SK-N-SH (cell line): ENCODE measurements around the gene SLC15A1. TPM values are rescaled to one million over a fixed set of nuclear protein-coding genes. Genes with fewer than 3 reads are reported as not detected.

Experiments
- CTCF ChIA-PET: fragments of 300-600, 350-600 bp; formaldehyde crosslinking; extraction: SDS; loops from one replicate; lab custom pipeline; 2021; lab: Yijun Ruan, JAX
- POLR2A ChIA-PET: fragments of 350-600 bp; sonication (Branson Sonifier 250); formaldehyde crosslinking; extraction: SDS; loops from one replicate; lab custom pipeline; 2020; ENCODE audit warnings: antibody characterized with exemption, inconsistent platforms; lab: Yijun Ruan, JAX
- DNase-seq: peaks from one replicate; pipeline ENCODE4 v3.0.0; 2012
- H2AFZ ChIP-seq: fragments of 200-600 bp; sonication (generic); 2 replicates; pipeline ENCODE4 v1.8.1; 2016; ENCODE audit warnings: antibody characterized with exemption, mild to moderate bottlenecking, low read depth
- H3F3A ChIP-seq: fragments of 200-600 bp; sonication (generic); replicated peaks from 2 replicates; pipeline ENCODE3; 2016; ENCODE audit warnings: antibody characterized with exemption, mild to moderate bottlenecking; ENCODE audit not compliant: insufficient read depth
- H3K27ac ChIP-seq, 2 experiments: fragments of 200-500 bp in 1 of 2; fragments of 200-600 bp in 1 of 2; sonication (Bioruptor generic) in 1 of 2; sonication (generic), shearing (Covaris generic) in 1 of 2; 2 replicates each; pipeline versions ENCODE4 v1.5.1 to v1.6.1; 2014 to 2016; ENCODE audit warnings: low read depth in 2 of 2, inconsistent platforms in 1 of 2, low read length in 1 of 2, mild to moderate bottlenecking in 1 of 2, mixed read lengths in 1 of 2
- H3K27me3 ChIP-seq: fragments of 200-600 bp; sonication (generic), shearing (Covaris generic); 2 replicates; pipeline ENCODE4 v1.6.1; 2016; ENCODE audit warnings: mixed run types; ENCODE audit not compliant: insufficient read depth
- H3K36me3 ChIP-seq, 2 experiments: fragments of 200-500 bp in 1 of 2; fragments of 200-600 bp in 1 of 2; sonication (Bioruptor generic) in 1 of 2; sonication (generic) in 1 of 2; replicated peaks in 1 of 2; 2 replicates each; pipeline versions ENCODE3 to v1.5.1; 2014 to 2016; ENCODE audit warnings: low read length in 1 of 2, mild to moderate bottlenecking in 1 of 2; ENCODE audit not compliant: insufficient read depth in 2 of 2, control insufficient read depth in 1 of 2
- H3K4me1 ChIP-seq, 2 experiments: fragments of 200-500 bp in 1 of 2; fragments of 200-600 bp in 1 of 2; sonication (Bioruptor generic) in 1 of 2; sonication (generic), shearing (Covaris generic) in 1 of 2; 2 replicates each; pipeline versions ENCODE4 v1.5.1 to v1.6.1; 2014 to 2016; ENCODE audit warnings: low read depth in 1 of 2, low read length in 1 of 2, mixed run types in 1 of 2; ENCODE audit not compliant: insufficient read depth in 2 of 2, control insufficient read depth in 1 of 2
- H3K4me2 ChIP-seq: fragments of 200-600 bp; sonication (generic), shearing (Covaris generic); 2 replicates; pipeline ENCODE4 v1.6.1; 2017; ENCODE audit warnings: mixed run types
- H3K4me3 ChIP-seq, 2 experiments: fragments of 200-500 bp in 1 of 2; fragments of 200-600 bp in 1 of 2; sonication (Bioruptor generic) in 1 of 2; sonication (generic), shearing (Covaris generic) in 1 of 2; 2 replicates each; pipeline versions ENCODE4 v1.5.1 to v1.8.1; 2014 to 2016; ENCODE audit warnings: low read depth in 2 of 2, inconsistent platforms in 1 of 2, low read length in 1 of 2, mild to moderate bottlenecking in 1 of 2, mixed read lengths in 1 of 2, moderate library complexity in 1 of 2
- H3K79me2 ChIP-seq: fragments of 200-600 bp; sonication (generic); 2 replicates; pipeline ENCODE4 v1.8.1; 2017; ENCODE audit warnings: mild to moderate bottlenecking; ENCODE audit not compliant: insufficient read depth
- H3K9ac ChIP-seq: fragments of 200-600 bp; sonication (generic); 2 replicates; pipeline ENCODE4 v1.6.1; 2017; ENCODE audit warnings: mixed run types
- H3K9me2 ChIP-seq: fragments of 200-600 bp; sonication (generic); 2 replicates; pipeline ENCODE4 v1.6.1; 2017; ENCODE audit warnings: mixed run types
- H3K9me3 ChIP-seq: fragments of 200-600 bp; sonication (generic); 2 replicates; pipeline ENCODE4 v1.6.1; 2017; ENCODE audit warnings: mixed run types, mild to moderate bottlenecking, moderate library complexity
- H4K20me1 ChIP-seq: fragments of 200-600 bp; sonication (generic); 2 replicates; pipeline ENCODE4 v1.6.1; 2017; ENCODE audit warnings: mild to moderate bottlenecking, mixed run types; ENCODE audit not compliant: insufficient read depth
- CHD2 ChIP-seq: fragments of 150-350 bp; IDR thresholded peaks from 2 replicates; pipeline ENCODE4 v1.6.1; 2018; ENCODE audit warnings: low read length; ENCODE audit not compliant: partially characterized antibody
- EP300 ChIP-seq, 2 experiments: IDR thresholded peaks; 2 replicates each; pipeline versions ENCODE4 v1.4.0 to v1.6.1; 2012; ENCODE audit warnings: borderline replicate concordance in 1 of 2, low read depth in 1 of 2, low read length in 1 of 2
- GABPA ChIP-seq: IDR thresholded peaks from 2 replicates; pipeline ENCODE4 v1.4.0; 2012; ENCODE audit warnings: low read depth, mild to moderate bottlenecking
- GATA2 ChIP-seq: sonication (generic); formaldehyde crosslinking; IDR thresholded peaks from 2 replicates; pipeline ENCODE4 v1.5.0; 2020; ENCODE audit warnings: mild to moderate bottlenecking, missing genetic modification reagents
- MEF2A ChIP-seq: IDR thresholded peaks from 2 replicates; pipeline ENCODE4 v1.4.0; 2012; ENCODE audit warnings: low read depth, borderline replicate concordance
- NFIC ChIP-seq: IDR thresholded peaks from 2 replicates; pipeline ENCODE4 v1.4.0; 2012; ENCODE audit warnings: borderline replicate concordance
- RAD21 ChIP-seq: IDR thresholded peaks from 2 replicates; pipeline ENCODE4 v1.6.1; 2012; ENCODE audit warnings: mild to moderate bottlenecking, low read length
- RCOR1 ChIP-seq: fragments of 150-350 bp; IDR thresholded peaks from 2 replicates; pipeline ENCODE4 v1.6.1; 2017; ENCODE audit warnings: antibody characterized with exemption, low read length
- RFX5 ChIP-seq: IDR thresholded peaks from 2 replicates; pipeline ENCODE4 v1.6.1; 2012; ENCODE audit warnings: mild to moderate bottlenecking, improper control_type of control experiment, low read length
- SMC3 ChIP-seq: IDR thresholded peaks from 2 replicates; pipeline ENCODE4 v1.6.1; 2012; ENCODE audit warnings: low read depth, low read length, improper control_type of control experiment
- TAF1 ChIP-seq: IDR thresholded peaks from 2 replicates; pipeline ENCODE4 v1.6.1; 2012; ENCODE audit warnings: low read depth, mild to moderate bottlenecking, low read length, moderate library complexity, borderline replicate concordance
- TCF12 ChIP-seq: IDR thresholded peaks from 2 replicates; pipeline ENCODE4 v1.4.0; 2012
- WGBS: methylation state at CpG from one replicate; pipeline ENCODE4 v1.1.6; 2017; ENCODE audit warnings: low lambda C conversion rate; 5-methylcytosine and 5-hydroxymethylcytosine counted together
- polyA plus RNA-seq, 3 experiments: library from polyadenylated mRNA; depleted of rRNA; stranded (reverse); fragments of >200 nt; gene quantifications; 2 replicates each; pipeline ENCODE4 v1.2.3, GENCODE V29; 2012
- TF ChIP-seq, protein P1 (sequence below): IDR thresholded peaks from 2 replicates; pipeline ENCODE4 v1.6.1; 2012; ENCODE audit warnings: mild to moderate bottlenecking, low read depth, low read length, moderate library complexity
- TF ChIP-seq, protein P2 (sequence below): fragments of 150-350 bp; IDR thresholded peaks from 2 replicates; pipeline ENCODE4 v1.6.1; 2017; ENCODE audit warnings: antibody characterized with exemption, low read length, low read depth, borderline replicate concordance
- TF ChIP-seq, protein P3 (sequence below): IDR thresholded peaks from 2 replicates; pipeline ENCODE4; 2012
- TF ChIP-seq, protein P4 (sequence below): IDR thresholded peaks from 2 replicates; pipeline ENCODE4 v1.4.0; 2012; ENCODE audit warnings: low read depth, borderline replicate concordance

Gene SLC15A1
- polyA plus RNA-seq, 1 of the 3 experiments (the other 2 are of a cell fraction) = not detected

DNA sequence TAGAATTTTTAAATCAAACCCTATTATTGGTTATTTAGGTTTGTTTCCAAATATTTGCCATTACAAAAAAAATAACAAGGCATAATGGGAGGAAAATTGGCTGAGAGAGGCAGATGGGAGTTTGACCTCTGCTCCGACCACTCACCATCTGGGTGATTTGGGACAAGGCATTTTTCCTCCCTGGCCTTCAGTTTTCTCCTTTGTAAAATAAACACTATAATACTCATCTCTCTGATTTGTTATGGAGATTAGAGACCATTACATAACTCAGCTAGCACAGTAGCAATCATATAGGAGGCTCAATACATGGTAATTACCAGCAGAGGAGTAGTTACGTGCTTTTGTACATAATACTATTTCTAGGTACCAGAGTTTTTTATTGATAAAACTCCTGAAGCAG lies 105.4 kb downstream of the SLC15A1 start:
- DNase-seq = no peak
- Histone ChIP-seq H3K9me2 (no peaks in the 10 kb centered on the region), H3K36me3 (no peaks in the 10 kb centered on the region), H3F3A (no peaks in the 10 kb centered on the region), H3K4me3 (no peak overlapping the region), H3K9me3 (no peaks in the 10 kb centered on the region), H3K4me2 (no peak overlapping the region), H2AFZ (no peak overlapping the region), H3K4me1 (no peaks in the 10 kb centered on the region), H3K27me3 (no peaks in the 10 kb centered on the region; the same call in 1 of the 2 replicates), H3K9ac (no peak overlapping the region), H3K27ac (no peak overlapping the region), H4K20me1 (no peaks in the 10 kb centered on the region), H3K79me2 (no peaks in the 10 kb centered on the region)
- CTCF ChIA-PET = interaction anchor here (0.6 to 10.6 kb wide), 2 partner anchors 190 to 198 kb away, joined by 3 to 164 read pairs; no protein-coding TSS in a partner anchor
- 95% methylated on average over 2 of the region's 2 CpGs for WGBS
- POLR2A ChIA-PET = no interaction called here
- no peak for TF ChIP-seq RCOR1
- no peak for TF ChIP-seq NFIC

DNA sequence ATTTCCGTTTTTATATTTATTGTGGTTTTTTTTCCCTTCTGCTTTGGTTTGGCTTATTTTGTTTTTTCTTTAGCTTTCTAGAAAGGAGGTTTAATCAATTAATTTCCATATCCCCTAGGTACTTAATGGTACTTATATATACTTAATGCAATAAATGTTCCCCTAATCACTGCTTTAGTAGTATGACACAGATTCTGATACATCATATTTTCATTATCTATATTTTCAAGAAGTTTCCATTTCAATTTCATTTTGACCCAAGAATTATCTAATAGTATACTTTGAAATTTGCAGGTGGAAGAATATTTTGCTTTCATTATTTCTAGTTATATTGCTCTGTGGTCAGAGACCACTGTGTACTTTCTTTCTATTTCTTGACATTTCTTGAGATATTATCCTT lies 109.0 kb downstream of the SLC15A1 start:
- TF ChIP-seq TCF12 (no peak), GABPA (no peak), MEF2A (no peak), RAD21 (no peak), NFIC (no peak), EP300 (IDR thresholded peaks at IDR 0.05; ENCODE audit: borderline replicate concordance in 1 of 2, low read depth in 1 of 2, low read length in 1 of 2) (no peak), RCOR1 (no peak), TAF1 (no peak), CHD2 (no peak), SMC3 (no peak), RFX5 (no peak), GATA2 (no peak)
- TF ChIP-seq, protein P1, sequence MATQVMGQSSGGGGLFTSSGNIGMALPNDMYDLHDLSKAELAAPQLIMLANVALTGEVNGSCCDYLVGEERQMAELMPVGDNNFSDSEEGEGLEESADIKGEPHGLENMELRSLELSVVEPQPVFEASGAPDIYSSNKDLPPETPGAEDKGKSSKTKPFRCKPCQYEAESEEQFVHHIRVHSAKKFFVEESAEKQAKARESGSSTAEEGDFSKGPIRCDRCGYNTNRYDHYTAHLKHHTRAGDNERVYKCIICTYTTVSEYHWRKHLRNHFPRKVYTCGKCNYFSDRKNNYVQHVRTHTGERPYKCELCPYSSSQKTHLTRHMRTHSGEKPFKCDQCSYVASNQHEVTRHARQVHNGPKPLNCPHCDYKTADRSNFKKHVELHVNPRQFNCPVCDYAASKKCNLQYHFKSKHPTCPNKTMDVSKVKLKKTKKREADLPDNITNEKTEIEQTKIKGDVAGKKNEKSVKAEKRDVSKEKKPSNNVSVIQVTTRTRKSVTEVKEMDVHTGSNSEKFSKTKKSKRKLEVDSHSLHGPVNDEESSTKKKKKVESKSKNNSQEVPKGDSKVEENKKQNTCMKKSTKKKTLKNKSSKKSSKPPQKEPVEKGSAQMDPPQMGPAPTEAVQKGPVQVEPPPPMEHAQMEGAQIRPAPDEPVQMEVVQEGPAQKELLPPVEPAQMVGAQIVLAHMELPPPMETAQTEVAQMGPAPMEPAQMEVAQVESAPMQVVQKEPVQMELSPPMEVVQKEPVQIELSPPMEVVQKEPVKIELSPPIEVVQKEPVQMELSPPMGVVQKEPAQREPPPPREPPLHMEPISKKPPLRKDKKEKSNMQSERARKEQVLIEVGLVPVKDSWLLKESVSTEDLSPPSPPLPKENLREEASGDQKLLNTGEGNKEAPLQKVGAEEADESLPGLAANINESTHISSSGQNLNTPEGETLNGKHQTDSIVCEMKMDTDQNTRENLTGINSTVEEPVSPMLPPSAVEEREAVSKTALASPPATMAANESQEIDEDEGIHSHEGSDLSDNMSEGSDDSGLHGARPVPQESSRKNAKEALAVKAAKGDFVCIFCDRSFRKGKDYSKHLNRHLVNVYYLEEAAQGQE = no peak
- TF ChIP-seq, protein P2, sequence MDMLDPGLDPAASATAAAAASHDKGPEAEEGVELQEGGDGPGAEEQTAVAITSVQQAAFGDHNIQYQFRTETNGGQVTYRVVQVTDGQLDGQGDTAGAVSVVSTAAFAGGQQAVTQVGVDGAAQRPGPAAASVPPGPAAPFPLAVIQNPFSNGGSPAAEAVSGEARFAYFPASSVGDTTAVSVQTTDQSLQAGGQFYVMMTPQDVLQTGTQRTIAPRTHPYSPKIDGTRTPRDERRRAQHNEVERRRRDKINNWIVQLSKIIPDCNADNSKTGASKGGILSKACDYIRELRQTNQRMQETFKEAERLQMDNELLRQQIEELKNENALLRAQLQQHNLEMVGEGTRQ = no peak
- TF ChIP-seq, protein P3, sequence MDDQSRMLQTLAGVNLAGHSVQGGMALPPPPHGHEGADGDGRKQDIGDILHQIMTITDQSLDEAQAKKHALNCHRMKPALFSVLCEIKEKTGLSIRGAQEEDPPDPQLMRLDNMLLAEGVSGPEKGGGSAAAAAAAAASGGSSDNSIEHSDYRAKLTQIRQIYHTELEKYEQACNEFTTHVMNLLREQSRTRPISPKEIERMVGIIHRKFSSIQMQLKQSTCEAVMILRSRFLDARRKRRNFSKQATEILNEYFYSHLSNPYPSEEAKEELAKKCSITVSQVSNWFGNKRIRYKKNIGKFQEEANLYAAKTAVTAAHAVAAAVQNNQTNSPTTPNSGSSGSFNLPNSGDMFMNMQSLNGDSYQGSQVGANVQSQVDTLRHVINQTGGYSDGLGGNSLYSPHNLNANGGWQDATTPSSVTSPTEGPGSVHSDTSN = no peak
- TF ChIP-seq, protein P4, sequence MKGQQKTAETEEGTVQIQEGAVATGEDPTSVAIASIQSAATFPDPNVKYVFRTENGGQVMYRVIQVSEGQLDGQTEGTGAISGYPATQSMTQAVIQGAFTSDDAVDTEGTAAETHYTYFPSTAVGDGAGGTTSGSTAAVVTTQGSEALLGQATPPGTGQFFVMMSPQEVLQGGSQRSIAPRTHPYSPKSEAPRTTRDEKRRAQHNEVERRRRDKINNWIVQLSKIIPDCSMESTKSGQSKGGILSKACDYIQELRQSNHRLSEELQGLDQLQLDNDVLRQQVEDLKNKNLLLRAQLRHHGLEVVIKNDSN = no peak
- H3K4me3 ChIP-seq = no peak overlapping the region
- no peaks in the 10 kb centered on the region for H3K9me3 ChIP-seq
- no peak overlapping the region for H3K9ac ChIP-seq
- H3F3A ChIP-seq = no peaks in the 10 kb centered on the region
- H4K20me1 ChIP-seq = no peaks in the 10 kb centered on the region
- POLR2A ChIA-PET = no interaction called here
- H3K79me2 ChIP-seq = no peaks in the 10 kb centered on the region
- no peaks in the 10 kb centered on the region for H3K9me2 ChIP-seq
- WGBS = 62% methylated on average over 1 of the region's 1 CpG
- no peak overlapping the region for H2AFZ ChIP-seq
- H3K4me1 ChIP-seq = no peaks in the 10 kb centered on the region
- H3K27me3 ChIP-seq = no peaks in the 10 kb centered on the region; the same call in 1 of the 2 replicates
- H3K27ac ChIP-seq = no peak overlapping the region
- DNase-seq = no peak
- H3K4me2 ChIP-seq = no peak overlapping the region
- H3K36me3 ChIP-seq = no peaks in the 10 kb centered on the region
- CTCF ChIA-PET = interaction anchor here (1.0 to 1.5 kb wide), 2 partner anchors 8 to 10 kb away, joined by 3 to 4 read pairs; no protein-coding TSS in a partner anchor
